NOMO-1 treated with DMSO at 0.1 percent for 48 hours (cell line): ENCODE results near the gene PPARD.
A peak's percentile ranks its signal among the peaks of the same experiment; 100 is the strongest.
"Not testable (repeated sequence)": the region's sequence is repeated elsewhere in the genome, so short reads cannot be mapped to it uniquely, and the experiment has no call there.

Experiments used
- DNase-seq: peaks from one replicate; lab custom pipeline; 2025; ENCODE audit not compliant: unreplicated experiment; lab: John Stamatoyannopoulos, UW

The PPARD gene

DNA sequence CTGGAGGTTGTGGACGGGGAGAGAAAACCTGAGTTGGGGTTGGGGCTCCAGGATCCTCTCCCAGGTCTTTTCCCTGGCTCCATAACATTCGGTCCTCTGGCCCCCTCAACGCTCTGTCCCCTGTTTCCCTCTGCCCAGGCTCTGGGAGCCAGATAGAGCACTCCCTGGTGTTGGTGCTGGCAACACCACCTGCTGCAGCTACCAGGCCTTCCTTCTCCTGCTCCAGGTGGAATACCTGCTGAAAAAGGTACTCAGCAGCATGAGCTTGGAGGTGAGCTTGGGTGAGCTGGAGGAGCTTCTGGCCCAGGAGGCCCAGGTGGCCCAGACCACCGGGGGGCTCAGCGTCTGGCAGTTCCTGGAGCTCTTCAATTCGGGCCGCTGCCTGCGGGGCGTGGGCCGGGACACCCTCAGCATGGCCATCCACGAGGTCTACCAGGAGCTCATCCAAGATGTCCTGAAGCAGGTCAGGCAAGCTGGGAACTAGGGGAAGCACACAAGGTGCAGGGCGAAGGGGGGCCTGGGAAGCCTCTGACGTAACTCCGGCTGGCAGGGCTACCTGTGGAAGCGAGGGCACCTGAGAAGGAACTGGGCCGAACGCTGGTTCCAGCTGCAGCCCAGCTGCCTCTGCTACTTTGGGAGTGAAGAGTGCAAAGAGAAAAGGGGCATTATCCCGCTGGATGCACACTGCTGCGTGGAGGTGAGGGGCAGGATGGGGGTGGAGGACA, 30.1 kb upstream of the PPARD start:
- DNase-seq, result no peak

DNA sequence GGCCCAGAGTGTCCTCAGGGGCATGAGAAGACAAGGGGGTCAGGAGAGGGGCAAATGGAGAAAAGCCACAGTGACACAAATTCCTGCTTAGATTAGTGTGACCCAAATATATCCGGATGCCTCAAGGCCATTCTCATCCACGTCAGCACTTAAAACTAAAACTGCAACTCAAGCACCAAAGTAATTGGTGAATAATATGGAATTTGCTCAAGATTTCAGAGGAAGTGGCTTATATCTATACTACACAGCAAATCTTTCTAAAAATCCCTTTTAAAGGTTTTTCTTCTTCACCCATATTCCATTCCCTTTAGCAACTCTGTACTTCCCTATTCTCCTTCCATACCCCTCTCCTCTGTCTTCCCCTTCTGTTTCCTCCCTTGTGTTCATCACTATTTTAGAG, 29.6 kb upstream of the PPARD start:
- DNase-seq, result no peak

DNA sequence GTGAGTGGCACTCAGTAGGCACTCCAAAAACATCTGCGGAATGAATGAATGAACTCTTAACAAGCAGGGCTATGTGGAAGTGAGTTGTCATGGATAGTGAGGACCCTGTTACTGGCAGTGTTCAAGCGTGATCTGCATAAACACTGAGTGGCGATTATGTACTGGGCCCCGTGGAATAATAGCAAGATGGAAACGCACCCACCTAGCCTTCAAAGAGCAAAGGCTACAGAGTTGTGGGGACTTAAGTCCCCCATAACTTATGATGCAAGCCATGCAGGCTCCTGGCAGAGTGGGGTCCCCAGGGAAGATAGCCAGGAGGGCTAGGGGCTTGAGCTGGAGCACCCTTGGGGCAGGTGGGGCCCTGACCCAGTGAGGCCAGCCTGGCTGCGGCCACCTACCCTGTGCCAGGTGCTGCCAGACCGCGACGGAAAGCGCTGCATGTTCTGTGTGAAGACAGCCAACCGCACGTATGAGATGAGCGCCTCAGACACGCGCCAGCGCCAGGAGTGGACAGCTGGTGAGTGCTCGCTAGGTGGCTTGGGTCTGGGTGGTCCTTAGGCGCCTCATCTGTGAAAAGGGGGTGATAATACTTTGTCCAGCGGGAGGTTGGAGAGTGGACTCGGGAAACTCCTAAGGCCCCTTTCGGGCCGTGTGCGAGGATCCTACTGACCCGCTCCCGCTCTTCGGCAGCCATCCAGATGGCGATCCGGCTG, 24.7 kb upstream of the PPARD start:
- no peak for DNase-seq

DNA sequence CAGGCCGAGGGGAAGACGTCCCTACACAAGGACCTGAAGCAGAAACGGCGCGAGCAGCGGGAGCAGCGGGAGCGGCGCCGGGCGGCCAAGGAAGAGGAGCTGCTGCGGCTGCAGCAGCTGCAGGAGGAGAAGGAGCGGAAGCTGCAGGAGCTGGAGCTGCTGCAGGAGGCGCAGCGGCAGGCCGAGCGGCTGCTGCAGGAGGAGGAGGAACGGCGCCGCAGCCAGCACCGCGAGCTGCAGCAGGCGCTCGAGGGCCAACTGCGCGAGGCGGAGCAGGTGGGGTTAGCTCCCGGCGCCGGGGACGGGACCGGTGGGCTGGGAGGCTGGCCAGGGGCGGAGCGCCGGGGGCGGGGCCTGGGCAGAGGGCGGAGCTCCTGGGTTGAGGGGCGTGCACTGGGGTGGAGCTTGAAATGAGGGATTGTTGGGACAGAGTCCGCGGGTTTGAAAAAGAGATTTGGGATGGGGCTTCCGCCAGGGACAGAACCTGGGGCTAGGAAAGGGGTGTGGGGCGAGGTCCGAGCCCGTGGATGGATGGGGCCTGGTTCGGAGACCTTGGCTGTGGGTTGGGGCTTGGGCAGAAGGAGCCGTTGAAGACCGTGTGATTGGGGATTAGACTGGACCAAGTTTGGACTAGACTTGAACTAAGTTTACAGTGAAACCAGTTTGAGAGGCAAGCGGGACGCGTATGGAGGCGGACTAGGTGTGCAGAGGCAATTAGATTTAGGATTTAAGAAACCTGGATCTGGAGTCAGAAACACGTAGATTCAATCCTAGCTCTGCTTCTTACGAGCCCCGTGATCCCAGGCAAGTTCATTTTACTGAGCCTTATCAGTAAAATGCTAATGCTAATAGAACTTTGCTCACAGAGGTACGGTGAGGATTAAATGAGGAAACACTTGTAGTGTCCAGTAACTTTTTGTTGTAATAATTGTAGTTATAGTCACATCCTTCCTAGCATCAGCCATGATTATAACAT, 23.9 kb upstream of the PPARD start:
- no peak for DNase-seq

DNA sequence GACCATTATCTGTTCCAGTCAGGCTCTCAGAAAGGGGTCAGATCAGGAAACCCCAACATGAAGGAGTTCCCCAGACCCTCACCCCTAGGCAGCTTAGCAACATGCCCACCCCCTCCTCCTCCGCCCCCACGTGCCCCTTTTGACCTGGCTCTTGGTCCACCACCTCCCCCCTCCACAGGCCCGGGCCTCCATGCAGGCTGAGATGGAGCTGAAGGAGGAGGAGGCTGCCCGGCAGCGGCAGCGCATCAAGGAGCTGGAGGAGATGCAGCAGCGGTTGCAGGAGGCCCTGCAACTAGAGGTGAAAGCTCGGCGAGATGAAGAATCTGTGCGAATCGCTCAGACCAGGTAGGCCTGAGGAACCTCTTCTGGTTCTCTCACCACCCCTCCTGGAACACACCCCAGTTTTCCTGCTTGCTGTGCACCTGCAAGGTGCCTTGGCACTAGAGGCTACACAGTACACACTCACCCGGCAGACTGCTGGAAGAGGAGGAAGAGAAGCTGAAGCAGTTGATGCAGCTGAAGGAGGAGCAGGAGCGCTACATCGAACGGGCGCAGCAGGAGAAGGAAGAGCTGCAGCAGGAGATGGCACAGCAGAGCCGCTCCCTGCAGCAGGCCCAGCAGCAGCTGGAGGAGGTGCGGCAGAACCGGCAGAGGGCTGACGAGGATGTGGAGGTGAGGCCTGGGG, 22.9 kb upstream of the PPARD start:
- DNase-seq, result no peak

DNA sequence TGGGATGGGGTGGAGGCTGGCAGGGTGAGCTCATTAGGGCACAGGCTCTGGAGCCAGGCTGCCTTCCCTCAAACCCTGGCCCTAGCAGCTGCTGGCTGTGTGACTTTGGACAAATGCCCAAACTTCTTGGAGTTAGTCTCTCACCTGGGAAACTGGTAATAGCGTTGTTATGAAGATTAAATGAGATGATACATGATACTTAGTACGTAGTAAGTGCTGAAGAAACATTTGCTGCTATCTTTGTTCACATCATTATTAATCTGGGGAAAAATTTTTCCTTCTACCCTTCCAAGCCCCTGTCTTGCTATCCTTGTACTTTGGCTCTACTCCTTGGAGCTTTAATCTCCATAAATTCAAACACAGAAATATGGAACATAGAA, 22.3 kb upstream of the PPARD start:
- no peak for DNase-seq

DNA sequence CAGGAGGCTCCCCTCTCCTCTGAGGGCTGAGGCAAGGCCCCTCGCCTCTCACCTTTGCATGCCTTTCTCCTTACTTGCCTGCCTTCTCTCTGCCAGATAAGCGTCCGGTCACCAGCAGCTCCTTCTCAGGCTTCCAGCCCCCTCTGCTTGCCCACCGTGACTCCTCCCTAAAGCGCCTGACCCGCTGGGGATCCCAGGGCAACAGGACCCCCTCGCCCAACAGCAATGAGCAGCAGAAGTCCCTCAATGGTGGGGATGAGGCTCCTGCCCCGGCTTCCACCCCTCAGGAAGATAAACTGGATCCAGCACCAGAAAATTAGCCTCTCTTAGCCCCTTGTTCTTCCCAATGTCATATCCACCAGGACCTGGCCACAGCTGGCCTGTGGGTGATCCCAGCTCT, 21.3 kb upstream of the PPARD start:
- DNase-seq, result no peak

DNA sequence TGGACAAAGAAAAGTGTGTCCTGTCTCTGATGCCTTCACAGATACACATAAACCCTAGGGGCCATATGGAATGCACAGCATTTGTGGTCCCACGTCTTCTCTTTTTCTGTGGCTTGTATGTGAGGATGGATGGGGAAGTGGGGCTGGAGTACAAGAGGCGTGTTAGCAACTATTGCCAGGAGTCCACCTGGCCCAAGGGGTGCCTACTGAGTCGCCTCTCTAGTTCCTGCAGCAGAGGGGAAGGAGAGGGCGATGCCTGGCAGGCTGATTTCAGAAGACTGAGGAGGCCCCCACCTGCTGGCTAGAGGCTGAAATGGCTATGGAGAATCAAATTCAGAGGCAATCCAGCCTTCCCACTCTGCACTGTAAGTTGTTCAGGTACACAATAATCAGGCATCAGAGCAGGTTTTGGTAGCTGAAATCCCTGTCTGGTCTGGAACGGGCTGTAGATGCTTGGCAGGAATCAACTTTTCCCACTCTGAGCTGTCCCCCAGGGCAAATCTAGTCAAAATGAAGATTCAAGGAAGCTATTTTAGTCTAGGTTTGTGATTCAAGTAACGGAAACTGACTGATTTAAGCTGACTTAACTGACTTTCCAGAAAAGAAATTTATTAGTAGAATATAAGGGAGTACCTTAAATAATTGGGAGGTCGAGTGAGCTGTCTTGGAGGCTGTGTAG, 14.9 kb upstream of the PPARD start:
- DNase-seq, result peak; percentile 58

DNA sequence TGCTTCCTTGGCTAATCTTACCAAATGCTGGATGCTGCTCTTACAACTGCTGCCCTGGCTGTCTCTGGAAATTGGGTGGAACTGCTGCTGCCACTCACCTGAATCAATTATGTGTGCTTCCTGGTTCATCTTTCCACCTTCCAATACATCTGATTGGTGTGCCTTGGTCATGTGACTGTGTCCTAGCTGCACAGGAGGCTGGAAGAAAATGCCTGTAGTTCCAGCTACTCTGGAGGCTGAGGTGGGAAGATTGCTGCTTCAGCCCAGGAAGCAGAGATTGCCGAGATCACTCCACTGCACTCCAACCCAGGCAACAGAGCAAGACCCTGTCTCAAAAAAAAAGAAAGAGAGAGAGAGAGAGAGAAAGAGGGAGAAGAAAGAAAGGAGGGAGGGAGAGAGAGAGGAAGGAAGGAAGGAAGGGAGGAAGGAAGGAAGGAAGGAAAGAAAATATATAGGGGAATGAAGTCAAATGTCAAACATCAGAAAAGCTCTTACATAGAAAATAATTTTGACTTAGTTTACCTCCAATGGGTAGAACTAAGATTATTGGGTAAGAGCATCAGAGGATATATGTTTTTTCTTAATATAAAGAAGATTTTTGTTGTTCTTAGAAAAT, 14.1 kb upstream of the PPARD start:
- no peak for DNase-seq

DNA sequence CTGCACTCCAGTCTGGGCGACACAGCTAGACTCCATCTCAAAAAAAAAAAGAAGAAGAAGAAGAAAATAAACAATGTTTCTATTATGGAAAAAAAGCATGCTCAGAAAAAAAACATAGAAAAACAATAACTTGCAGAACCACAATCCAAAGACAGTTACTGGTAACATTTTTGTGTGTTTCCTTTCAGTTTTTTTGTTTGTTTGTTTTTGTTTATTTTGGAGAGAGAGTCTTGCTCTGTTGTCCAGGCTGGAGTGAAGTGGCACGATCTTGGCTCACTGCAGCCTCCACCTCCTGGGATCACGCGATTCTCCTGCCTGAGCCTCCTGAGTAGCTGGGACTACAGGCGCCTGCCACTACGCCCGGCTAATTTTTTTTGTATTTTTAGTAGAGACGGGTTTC, 13.4 kb upstream of the PPARD start:
- not testable (repeated sequence) for DNase-seq

DNA sequence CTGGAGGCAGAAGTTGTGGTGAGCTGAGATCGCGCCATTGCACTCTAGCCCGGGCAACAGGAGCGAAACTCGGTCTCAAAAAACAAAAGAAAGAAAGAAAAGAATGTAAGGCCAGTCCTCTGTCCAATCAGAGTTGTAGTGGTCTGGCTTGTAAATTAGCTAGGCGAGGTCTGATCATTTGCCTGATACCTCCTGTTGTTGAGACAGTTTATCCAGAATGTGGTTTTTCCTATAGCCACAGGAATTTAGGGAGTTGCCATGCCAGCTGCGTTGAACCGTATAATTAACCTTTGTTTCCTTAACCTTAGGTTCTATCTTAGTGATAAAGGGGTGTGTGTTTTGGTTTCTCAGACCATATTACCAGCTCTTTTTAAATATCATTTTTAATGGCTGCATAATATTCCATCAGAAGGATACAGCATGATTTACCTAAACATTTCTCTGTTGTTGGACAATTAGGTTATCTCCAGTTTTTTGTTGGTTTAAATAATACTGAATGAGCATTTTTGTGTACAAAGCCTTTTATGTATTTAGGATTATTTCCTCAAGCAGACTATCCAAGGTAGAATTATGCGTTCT, 11.7 kb upstream of the PPARD start:
- no peak for DNase-seq

DNA sequence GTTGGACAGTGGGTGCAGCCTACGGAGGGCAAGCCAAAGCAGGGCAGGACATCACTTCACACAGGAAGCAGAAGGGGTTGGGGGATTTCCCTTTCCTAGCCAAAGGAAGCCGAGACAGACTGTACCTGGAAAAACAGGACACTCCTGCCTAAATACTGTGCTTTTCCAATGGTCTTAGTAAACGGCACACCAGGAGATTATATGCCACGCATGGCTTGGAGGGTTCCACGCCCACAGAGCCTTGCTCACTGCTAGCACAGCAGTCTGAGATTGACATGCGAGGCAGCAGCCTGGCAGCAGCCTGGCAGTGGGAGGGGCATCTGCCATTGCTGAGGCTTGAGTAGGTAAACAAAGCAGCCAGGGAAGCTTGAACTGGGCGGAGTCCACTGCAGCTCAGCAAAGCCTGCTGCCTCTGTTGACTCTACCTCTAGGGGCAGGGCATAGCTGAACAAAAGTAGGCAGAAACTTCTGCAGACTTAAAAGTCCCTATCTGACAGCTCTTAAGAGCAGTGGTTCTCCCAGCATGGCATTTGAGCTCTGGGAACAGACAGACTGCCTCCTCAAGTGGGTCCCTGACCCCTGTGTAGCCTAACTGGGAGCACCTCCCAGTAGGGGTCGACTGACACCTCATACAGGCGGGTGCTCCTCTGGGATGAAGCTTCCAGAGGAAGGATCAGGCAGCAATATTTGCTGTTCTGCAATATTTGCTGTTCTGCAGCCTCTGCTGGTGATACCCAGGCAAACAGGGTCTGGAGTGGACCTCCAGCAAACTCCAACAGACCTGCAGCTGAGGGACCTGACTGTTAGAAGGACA, 10.1 kb upstream of the PPARD start:
- not testable (repeated sequence) for DNase-seq

DNA sequence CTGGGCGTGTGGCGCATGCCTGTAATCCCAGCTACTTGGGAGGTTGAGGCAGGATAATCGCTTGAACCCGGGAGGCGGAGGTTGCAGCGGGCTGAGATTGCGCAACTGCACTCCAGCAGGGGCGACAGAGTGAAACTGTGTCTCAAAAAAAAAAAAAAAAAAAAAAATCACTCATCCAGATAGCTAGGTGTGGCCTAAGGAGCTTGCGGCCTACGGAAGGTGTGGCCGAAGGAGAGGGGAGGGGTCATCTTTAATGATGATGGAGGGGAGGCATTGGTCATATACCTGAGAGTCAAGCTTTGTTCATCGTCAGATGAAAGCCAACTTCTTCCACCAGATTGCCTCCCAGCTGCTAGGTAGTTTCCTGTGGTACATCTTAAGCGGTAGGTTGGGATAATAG, 801 bp upstream of the PPARD start:
- peak; percentile 5 for DNase-seq

DNA sequence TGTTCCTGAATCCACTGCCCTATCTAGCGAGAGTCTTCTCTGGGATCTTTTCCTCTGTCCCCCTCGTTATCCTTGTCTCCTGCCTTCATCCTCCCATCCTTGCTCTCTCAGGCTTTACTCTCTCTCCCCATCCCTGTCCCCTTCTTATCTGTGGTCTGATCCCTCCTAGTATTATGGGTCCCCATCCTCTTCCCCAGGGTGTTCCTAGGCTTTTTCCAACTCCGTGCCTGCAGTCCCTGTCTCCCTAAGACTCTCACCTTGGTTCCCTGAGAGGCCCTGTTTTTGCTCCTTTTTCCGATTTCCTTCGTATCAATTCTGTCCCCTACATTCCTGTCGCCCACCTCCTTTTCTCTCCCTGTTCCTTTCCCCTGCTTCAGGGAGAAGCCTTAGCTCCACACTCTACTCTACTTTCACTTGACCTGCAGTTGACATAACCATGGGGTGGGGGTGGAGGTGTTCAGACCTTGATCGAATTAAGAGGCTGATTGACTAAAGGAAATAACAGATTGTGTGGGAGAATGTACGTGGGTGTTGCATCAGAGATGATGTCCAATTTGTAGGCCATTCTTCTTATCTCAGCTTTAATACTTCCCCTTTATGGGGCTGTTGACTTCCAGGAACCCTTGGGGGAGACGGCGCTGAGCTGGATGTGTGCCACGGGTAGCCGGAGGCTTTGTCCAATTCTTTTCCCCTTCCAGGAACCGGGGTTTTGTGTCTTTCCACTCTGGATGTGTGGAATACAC, 905 bp downstream of the PPARD start:
- peak; percentile 81 for DNase-seq

DNA sequence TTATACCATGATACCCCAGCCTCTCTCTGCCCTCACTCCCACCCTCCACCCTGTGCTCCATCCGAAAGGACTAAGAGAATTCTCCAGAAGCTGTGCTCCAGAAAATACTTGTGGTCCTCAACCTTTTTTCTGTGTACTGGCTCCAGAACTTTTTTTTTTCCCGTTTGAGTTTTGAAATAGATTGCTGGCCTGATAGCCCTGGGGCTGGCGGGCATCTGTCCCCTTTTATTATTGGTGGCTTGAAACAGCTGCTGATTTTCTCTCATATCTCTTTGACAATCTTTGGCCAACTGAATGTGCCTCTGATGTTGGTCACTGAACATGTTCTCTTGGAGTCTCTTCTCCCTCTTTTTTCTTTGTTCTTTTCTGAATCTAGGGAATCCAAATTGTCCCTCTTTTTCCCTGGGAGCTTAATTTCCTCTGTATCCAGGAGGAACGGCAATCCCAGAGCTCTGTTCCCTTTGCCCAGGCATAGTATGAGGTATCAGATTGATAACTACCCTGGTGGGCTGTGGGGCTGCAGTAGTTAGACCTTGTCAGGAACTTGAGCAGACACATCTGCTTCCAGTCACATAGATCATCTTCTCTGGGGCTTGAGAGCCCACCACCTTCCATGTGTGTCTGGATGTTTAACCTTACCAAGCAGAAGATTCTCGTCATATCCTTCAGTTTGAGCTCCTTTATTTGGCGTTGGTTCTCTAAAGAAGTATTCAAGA, 1.6 kb downstream of the PPARD start:
- DNase-seq, result no peak

DNA sequence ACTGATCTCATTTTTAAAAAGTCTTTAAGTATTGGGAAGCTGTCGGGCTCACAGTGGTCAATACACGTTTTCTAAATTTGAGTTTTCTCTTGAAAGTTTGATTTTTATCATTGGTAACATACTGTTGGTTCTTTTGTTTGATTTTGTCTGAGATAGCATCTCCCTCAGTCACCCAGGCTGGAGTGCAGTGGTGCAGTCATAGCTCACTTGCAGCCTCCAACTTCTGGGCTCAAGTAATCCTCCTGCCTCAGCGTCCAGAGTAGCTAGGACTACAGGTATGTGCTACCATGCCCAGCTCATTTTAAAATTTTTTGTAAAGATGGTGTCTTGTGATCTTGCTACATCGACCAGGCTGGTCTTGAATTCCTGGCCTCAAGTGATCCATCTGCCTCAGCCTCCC, 9.1 kb downstream of the PPARD start:
- DNase-seq, result no peak

DNA sequence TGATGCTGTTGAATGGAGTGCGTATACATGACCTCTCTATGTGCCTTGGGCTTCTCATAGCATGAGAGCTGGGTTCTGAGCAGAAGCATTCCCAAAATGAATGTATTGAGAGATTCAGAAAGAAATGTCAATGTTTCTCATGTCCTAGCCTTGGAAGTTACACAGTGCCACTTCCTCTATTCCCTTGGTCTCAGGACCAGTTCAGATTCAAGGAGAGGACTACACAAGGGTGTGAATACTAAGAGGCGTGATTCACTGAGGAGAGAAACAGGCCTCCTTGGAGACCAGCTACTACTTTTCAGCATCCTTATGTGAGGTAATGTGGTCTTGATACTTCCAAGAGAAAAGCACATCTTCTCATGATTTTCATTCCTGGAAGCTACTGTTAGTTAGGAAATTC, 10.4 kb downstream of the PPARD start:
- DNase-seq, result no peak
